ENCODE measurements around the gene PALD1. TPM values are rescaled to one million over a fixed set of nuclear protein-coding genes. Genes with fewer than 3 reads are reported as not detected.

Gene PALD1
- polyA plus RNA-seq, 2 of the 4 experiments (the other 2 are of a cell fraction), result 3.6 to 5.5 TPM

DNA sequence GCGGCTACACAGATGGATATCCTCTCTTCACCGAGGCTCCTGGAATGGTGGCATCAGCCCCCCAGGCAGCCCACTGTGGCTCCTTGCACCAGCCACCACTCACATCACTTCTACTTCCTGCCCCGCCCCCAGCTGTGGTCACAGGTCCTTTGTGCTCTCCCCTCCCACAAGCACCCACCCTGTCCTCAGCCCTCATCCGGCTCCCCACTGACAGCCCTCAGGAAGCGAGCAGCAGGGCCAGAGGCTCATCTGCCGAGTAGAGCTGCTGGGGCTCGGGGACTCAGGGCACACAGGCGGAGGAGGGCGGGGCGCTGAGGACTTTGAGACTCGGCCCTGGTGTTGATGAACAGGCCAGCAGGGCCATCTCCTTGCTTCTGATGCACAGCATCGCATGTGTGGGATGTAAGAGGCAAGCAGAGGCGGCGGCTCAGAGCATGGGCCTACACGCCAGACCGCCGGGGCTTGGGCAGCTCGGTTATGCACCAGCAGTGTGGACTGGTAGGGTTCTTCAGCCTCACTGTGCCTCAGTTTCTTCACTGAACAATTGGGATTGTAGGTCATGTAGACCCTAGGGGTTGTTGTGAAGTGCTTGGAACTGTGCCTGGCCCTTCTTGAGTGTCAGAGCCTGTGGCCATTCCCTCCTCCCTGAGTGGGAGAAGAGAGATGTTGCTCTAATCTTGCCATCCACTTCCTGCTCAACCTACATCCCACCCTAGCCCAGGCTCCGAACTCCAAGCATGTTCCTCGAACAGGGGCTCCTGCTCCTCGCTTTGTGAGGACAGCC is 124.3 kb downstream of the PALD1 start, which contains the start of gene PRF1:
Gene PRF1, minus strand, starts transcription at position 77 of the 784 bp plus-strand sequence. CDS start 1,839 bp downstream, outside the sequence.
- WGBS (ENCODE audit: missing lambda C conversion rate), result 63% methylated on average over 11 of the region's 21 CpGs
- no peak within 1 kb of the TSS for H3K4me2 ChIP-seq
- CTCF ChIA-PET, result interaction anchor here (0.6 to 1.3 kb wide), 2 partner anchors 36 to 136 kb away, joined by 4 to 7 read pairs; no protein-coding TSS in a partner anchor

GRCh38 chr10:70603449-70603801 is 124.9 kb downstream of the PALD1 start:
- Histone ChIP-seq H3K4me1 (no peaks in the 10 kb centered on the region), H3K9me3 (no peaks in the 10 kb centered on the region), H3K27ac (no peak overlapping the region), H3K4me3 (no peak overlapping the region), H3K4me2 (no peak overlapping the region)
- no peak for DNase-seq (ENCODE audit: low read depth in 1 of 2, low spot score in 1 of 2)
- WGBS (ENCODE audit: missing lambda C conversion rate), result 67% methylated on average over 4 of the region's 7 CpGs
- ChIA-PET POLR2A (no interaction called here), CTCF (interaction anchor here (0.6 kb wide), 1 partner anchor 36 kb away, joined by 7 read pairs; no protein-coding TSS in a partner anchor)
- no peak for FAIRE-seq
- no peak for ATAC-seq
- TF ChIP-seq HDAC2 (IDR thresholded peaks at IDR 0.05) (no peak), CHD2 (IDR thresholded peaks at IDR 0.05; ENCODE audit: low read length, partially characterized antibody) (no peak), POLR2A (IDR thresholded peaks at IDR 0.05; ENCODE audit: low read length) (no peak), ZSCAN20 (CRISPR knock-in tag; IDR thresholded peaks at IDR 0.05) (no peak), JUNB (IDR thresholded peaks at IDR 0.05) (no peak), ZFP36 (IDR thresholded peaks at IDR 0.05; ENCODE audit: borderline replicate concordance, partially characterized antibody) (no peak), FOSL2 (IDR thresholded peaks at IDR 0.05) (no peak), FOSL2 (CRISPR knock-in tag; IDR thresholded peaks at IDR 0.05) (no peak), ZNF302 (CRISPR knock-in tag; IDR thresholded peaks at IDR 0.05) (no peak), TFCP2L1 (CRISPR knock-in tag; IDR thresholded peaks at IDR 0.05) (no peak), HOXA7 (CRISPR knock-in tag; IDR thresholded peaks at IDR 0.05) (no peak)
- TF ChIP-seq, protein P1, sequence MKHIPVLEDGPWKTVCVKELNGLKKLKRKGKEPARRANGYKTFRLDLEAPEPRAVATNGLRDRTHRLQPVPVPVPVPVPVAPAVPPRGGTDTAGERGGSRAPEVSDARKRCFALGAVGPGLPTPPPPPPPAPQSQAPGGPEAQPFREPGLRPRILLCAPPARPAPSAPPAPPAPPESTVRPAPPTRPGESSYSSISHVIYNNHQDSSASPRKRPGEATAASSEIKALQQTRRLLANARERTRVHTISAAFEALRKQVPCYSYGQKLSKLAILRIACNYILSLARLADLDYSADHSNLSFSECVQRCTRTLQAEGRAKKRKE (CRISPR knock-in tag; IDR thresholded peaks at IDR 0.05; ENCODE audit: low read depth), result no peak
- TF ChIP-seq, protein P2, sequence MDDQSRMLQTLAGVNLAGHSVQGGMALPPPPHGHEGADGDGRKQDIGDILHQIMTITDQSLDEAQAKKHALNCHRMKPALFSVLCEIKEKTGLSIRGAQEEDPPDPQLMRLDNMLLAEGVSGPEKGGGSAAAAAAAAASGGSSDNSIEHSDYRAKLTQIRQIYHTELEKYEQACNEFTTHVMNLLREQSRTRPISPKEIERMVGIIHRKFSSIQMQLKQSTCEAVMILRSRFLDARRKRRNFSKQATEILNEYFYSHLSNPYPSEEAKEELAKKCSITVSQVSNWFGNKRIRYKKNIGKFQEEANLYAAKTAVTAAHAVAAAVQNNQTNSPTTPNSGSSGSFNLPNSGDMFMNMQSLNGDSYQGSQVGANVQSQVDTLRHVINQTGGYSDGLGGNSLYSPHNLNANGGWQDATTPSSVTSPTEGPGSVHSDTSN (IDR thresholded peaks at IDR 0.05), result no peak

More for the DNA sequence above, 124.3 kb downstream of the PALD1 start, which contains the start of gene PRF1:
- ATAC-seq (no peak; a peak in 1 of 6 replicates), FAIRE-seq (no peak), DNase-seq (ENCODE audit: low read depth in 1 of 2, low spot score in 1 of 2) (no peak)
- TF ChIP-seq MAZ (IDR thresholded peaks at IDR 0.05; ENCODE audit: borderline replicate concordance, low read depth, low read length) (no peak), TFCP2L1 (CRISPR knock-in tag; IDR thresholded peaks at IDR 0.05) (no peak), POLR2A (IDR thresholded peaks at IDR 0.05; ENCODE audit: low read length) (no peak), SMC3 (IDR thresholded peaks at IDR 0.05) (no peak), CBX2 (IDR thresholded peaks at IDR 0.05; ENCODE audit: borderline replicate concordance, low read depth) (no peak), EHF (CRISPR knock-in tag; IDR thresholded peaks at IDR 0.05) (no peak), FOXS1 (CRISPR knock-in tag; IDR thresholded peaks at IDR 0.05) (no peak), EHMT2 (IDR thresholded peaks at IDR 0.05; ENCODE audit: low read depth) (no peak), FOSB (CRISPR knock-in tag; IDR thresholded peaks at IDR 0.05) (no peak), TP53 (CRISPR knock-in tag; IDR thresholded peaks at IDR 0.05) (no peak), HEYL (CRISPR knock-in tag; IDR thresholded peaks at IDR 0.05) (no peak), MAX (IDR thresholded peaks at IDR 0.05) (no peak)
- TF ChIP-seq, protein P3, sequence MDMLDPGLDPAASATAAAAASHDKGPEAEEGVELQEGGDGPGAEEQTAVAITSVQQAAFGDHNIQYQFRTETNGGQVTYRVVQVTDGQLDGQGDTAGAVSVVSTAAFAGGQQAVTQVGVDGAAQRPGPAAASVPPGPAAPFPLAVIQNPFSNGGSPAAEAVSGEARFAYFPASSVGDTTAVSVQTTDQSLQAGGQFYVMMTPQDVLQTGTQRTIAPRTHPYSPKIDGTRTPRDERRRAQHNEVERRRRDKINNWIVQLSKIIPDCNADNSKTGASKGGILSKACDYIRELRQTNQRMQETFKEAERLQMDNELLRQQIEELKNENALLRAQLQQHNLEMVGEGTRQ (IDR thresholded peaks at IDR 0.05), result no peak
- TF ChIP-seq, protein P4, sequence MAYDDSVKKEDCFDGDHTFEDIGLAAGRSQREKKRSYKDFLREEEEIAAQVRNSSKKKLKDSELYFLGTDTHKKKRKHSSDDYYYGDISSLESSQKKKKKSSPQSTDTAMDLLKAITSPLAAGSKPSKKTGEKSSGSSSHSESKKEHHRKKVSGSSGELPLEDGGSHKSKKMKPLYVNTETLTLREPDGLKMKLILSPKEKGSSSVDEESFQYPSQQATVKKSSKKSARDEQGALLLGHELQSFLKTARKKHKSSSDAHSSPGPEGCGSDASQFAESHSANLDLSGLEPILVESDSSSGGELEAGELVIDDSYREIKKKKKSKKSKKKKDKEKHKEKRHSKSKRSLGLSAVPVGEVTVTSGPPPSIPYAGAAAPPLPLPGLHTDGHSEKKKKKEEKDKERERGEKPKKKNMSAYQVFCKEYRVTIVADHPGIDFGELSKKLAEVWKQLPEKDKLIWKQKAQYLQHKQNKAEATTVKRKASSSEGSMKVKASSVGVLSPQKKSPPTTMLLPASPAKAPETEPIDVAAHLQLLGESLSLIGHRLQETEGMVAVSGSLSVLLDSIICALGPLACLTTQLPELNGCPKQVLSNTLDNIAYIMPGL (CRISPR knock-in tag; IDR thresholded peaks at IDR 0.05; ENCODE audit: borderline replicate concordance), result no peak
- Histone ChIP-seq H3K4me1 (no peaks in the 10 kb centered on the region), H3K27ac (no peak within 1 kb of the TSS), H3K9me3 (no peaks in the 10 kb centered on the region), H3K4me3 (no peak within 1 kb of the TSS)
- POLR2A ChIA-PET, result no interaction called here

Data from A549 (cell line).